Hepatocyte (in vitro differentiated cells): Measurements from ENCODE around the gene ANO10.
"Not testable (repeated sequence)": the region's sequence is repeated elsewhere in the genome, so short reads cannot be mapped to it uniquely, and the experiment has no call there.

Source experiments
- EZH2 ChIP-seq: fragments of 200-600 bp; sonication (generic); IDR thresholded peaks from 2 replicates; pipeline ENCODE4 v1.6.1; 2016; ENCODE audit warnings: antibody characterized with exemption, mild to moderate bottlenecking, borderline replicate concordance
- TF ChIP-seq, protein P1 (sequence below): fragments of 200-600 bp; sonication (generic); IDR thresholded peaks from 2 replicates; pipeline ENCODE4 v1.5.1; 2016; ENCODE audit warnings: antibody characterized with exemption, mild to moderate bottlenecking; ENCODE audit not compliant: poor library complexity

DNA sequence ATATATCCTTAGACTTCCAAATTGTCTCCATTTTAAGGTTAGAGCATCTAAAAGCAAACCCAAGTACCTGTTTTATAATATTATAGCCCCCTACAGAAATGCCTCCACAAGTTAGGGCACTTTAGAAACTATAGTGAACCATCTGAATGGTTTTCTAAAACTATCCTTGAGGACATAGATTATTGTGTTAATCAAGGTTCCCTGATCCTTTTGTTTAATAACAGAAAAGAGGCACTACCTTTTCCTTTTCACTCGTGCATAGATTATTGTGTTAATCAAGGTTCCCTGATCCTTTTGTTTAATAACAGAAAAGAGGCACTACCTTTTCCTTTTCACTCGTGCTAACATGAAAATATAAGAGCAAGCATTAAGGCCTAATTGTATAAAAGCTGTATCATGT lies 143.0 kb downstream of the ANO10 start:
- TF ChIP-seq, protein P1, sequence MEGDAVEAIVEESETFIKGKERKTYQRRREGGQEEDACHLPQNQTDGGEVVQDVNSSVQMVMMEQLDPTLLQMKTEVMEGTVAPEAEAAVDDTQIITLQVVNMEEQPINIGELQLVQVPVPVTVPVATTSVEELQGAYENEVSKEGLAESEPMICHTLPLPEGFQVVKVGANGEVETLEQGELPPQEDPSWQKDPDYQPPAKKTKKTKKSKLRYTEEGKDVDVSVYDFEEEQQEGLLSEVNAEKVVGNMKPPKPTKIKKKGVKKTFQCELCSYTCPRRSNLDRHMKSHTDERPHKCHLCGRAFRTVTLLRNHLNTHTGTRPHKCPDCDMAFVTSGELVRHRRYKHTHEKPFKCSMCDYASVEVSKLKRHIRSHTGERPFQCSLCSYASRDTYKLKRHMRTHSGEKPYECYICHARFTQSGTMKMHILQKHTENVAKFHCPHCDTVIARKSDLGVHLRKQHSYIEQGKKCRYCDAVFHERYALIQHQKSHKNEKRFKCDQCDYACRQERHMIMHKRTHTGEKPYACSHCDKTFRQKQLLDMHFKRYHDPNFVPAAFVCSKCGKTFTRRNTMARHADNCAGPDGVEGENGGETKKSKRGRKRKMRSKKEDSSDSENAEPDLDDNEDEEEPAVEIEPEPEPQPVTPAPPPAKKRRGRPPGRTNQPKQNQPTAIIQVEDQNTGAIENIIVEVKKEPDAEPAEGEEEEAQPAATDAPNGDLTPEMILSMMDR, result not testable (repeated sequence)
- TF ChIP-seq EZH2, result not testable (repeated sequence)
